Epithelial cell of proximal tubule (primary cell): ENCODE data around the gene MAPK8IP2. TPM values are rescaled to one million over a fixed set of nuclear protein-coding genes. Genes with fewer than 3 reads are reported as not detected.

Source experiments
- DNase-seq: peaks from one replicate; pipeline ENCODE4 v3.0.0-alpha.2; 2011; ENCODE audit warnings: low read depth
- H3K4me3 ChIP-seq: 2 replicates; pipeline ENCODE4 v1.5.1; 2011; ENCODE audit warnings: low read depth, mild to moderate bottlenecking, low read length
- CTCF ChIP-seq: conservative IDR thresholded peaks from 2 replicates; pipeline ENCODE4 v1.5.1; 2012; ENCODE audit warnings: low read depth, mild to moderate bottlenecking, low read length
- total RNA-seq: library from RNA; depleted of rRNA; stranded (reverse); fragments of >200 nt; gene quantifications from 2 replicates; pipeline ENCODE4 v1.2.3, GENCODE V29; 2015

Gene MAPK8IP2
- total RNA-seq, result 0.23 and 0.43 TPM in 2 replicates

GRCh38 chr22:50600538-50600937 is at the start of gene MAPK8IP2:
TSS of gene MAPK8IP2 (plus strand) at chr22:50600793. CDS start at chr22:50600819, 26 bp downstream.
- DNase-seq, result no peak
- TF ChIP-seq CTCF, result no peak

DNA sequence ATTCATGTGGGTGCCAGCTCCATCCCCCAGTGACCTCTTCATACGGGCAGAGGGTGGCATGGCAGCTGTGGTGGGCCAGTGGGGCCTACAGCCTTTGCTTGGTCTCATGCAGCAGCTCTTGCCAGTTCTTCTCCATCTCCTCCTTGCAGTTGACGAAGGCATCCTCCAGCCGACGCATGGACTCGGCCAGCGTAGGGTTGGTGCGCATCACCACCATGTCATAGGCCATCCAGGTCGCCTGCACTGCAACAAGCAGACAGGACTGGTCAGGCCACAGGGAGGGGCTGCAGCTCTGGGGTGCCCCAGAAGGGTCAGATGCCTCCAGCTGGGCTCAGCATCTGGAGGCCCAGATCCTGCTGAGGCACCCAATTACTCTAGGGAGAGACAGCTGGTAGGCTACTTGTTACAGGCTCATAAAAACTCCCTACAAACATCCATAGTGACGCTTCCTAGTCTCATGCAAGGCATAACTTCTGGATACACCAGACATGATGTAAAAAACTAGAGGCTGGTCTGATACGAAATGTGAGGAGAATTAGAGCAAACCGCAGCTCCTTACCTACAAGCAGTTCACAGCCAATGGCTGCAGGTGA is 49.3 kb upstream of the MAPK8IP2 start:
- DNase-seq, result no peak
- no peak overlapping the region for H3K4me3 ChIP-seq
- TF ChIP-seq CTCF, result no peak

More at GRCh38 chr22:50600538-50600937, at the start of gene MAPK8IP2:
- H3K4me3 ChIP-seq, result no peak within 1 kb of the TSS

DNA sequence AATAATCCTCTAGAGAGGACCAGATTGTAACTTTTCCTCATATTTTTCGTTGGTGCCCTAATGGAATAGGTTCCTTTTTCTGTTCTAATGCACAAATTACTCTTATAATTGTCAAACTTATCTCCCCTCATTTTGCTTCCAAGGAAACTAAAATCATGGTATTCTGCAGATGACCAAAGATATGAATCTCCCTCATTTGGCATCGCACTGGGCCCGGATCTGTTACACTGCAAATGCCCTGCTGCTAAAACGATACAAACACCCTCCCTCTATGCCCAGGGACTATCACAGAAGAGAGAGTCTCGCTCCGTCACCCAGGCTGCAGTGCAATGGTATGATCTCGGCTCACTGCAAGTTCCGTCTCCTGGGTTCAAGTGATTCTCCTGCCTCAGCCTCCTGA is 47.3 kb upstream of the MAPK8IP2 start:
- H3K4me3 ChIP-seq, result no peak overlapping the region
- no peak for TF ChIP-seq CTCF
- no peak for DNase-seq

- H3K4me3 ChIP-seq, result no peak overlapping the region
- no peak for TF ChIP-seq CTCF
- DNase-seq, result no peak
These were observed 43.9 kb upstream of the MAPK8IP2 start for GRCh38 chr22:50556703-50557102.

DNA sequence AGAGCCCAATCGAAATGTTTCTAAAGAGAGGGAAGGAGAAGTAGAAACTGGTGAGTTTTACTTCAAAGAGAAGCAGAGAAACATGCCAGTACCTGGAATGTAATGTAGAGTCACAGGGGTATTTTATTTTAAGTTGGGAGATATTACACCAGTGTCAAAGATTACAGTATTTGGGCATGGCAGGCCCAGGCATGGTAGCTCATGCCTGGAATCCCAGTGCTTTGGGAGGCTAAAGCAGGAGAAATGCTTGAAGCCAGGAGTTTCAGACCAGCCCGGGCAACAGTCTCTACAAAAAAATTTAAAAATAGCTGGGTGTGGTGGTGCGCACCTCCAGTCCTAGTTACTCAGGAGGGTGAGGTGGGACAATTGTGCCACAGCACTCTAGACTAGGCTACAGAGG is 40.6 kb upstream of the MAPK8IP2 start:
- TF ChIP-seq CTCF, result no peak
- no peak overlapping the region for H3K4me3 ChIP-seq
- no peak for DNase-seq

DNA sequence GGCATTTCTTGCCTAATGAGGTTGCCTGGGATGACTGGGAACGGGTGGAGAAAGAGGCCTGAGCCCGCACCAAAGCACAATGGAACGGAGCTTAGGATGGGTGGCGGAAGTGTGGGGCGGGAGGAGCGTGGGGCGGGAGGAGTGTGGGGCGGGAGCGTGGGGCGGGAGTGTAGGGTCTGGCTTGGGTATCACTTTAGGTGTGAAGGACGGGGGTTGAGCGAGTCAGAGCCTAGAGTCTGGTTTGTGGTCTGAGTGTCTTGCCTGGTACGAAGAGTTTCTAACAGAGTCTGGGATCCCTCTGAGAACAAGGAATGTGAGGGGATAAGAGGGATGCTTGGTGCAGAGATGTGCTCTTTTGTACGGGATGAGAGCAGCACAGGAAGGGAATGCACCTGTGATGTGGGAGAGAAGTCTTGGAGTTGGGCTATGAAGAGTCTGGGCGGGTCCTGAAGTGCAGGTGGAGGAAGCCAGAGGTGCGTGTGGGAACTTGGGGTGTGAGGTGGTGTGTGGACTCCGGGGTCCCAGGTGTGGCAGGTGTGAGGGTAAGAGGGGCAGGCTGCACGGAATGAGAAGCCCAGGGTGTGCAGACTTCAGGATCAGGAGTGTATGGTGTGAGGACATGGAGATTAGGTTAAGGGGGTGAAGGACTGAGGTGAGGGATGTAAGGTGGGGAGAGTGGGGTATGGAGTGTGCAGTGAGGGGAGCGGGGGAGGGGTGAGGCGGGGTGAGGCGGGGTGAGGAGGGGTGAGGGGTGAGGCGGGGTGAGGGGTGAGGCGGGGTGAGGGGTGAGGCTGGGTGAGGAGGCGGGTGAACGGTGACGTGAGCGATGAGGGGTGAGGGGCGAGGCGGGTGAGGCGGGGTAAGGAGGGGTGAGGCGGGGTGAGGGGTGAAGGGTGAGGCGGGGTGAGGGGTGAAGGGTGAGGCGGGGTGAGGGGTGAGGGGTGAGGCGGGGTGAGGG is 38.9 kb upstream of the MAPK8IP2 start:
- H3K4me3 ChIP-seq, result no peak overlapping the region

More for the DNA sequence above, 38.9 kb upstream of the MAPK8IP2 start:
- DNase-seq, result no peak
- no peak for TF ChIP-seq CTCF
